MM.1S (cell line): ENCODE data around the gene TSPAN11.

ENCODE experiments used
- CTCF ChIP-seq: fragments of 300-600 bp; sonication (generic); IDR thresholded peaks from 2 replicates; pipeline ENCODE4 v1.5.1; 2016; ENCODE audit warnings: antibody characterized with exemption, low read length, mixed read lengths
- EZH2 ChIP-seq: fragments of 300-600 bp; sonication (generic); optimal IDR thresholded peaks from 2 replicates; pipeline ENCODE3; 2017; ENCODE audit warnings: low read depth, mild to moderate bottlenecking, antibody characterized with exemption, low read length, mixed read lengths
- EZH2phosphoT487 ChIP-seq: fragments of 300-600 bp; sonication (generic); IDR thresholded peaks from 2 replicates; pipeline ENCODE4 v1.6.1; 2018; ENCODE audit warnings: antibody characterized with exemption, low read length

- TF ChIP-seq CTCF: no peak
- TF ChIP-seq EZH2: no peak
- TF ChIP-seq EZH2phosphoT487: no peak
Observed at GRCh38 chr12:31020385-31021166, 94.0 kb downstream of the TSPAN11 start.
